Prostate gland (tissue), 2 donors: ENCODE data around the gene NDEL1.

Experiments used
- CTCF ChIP-seq, 4 experiments: fragments of 200-600 bp in 2 of 4; fragments of 450-650 bp in 2 of 4; sonication (generic) in 2 of 4; IDR thresholded peaks; 1 replicate in 3 of 4; 2 replicates in 1 of 4; pipeline ENCODE4 v1.5.1; 2016 to 2019; ENCODE audit warnings: antibody characterized with exemption in 4 of 4, mild to moderate bottlenecking in 2 of 4, moderate library complexity in 2 of 4
- POLR2AphosphoS5 ChIP-seq: sonication (generic); formaldehyde crosslinking; IDR thresholded peaks from one replicate; pipeline ENCODE4 v1.6.1; 2017; ENCODE audit warnings: antibody characterized with exemption

DNA sequence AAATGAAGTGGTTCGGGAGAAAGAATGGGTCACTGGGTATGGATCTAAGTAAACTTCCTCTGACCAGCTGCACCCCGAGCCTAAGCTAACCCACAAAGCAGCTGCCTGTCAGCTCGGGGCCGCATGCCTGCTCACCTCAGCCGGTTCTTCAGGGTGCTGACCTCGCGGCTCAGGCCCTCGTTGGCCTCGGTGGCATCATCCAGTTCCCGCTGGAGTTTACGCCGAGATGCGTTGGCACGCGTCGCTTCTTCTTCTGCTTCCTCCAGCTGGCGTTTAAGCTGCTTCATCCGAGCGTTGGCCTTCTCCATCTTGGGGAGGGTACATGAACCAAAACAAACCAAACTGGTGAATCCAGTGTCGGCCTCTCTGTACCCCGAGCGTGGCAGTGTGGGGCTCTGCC is 41.1 kb downstream of the NDEL1 start:
- TF ChIP-seq POLR2AphosphoS5 (no peak), CTCF (IDR thresholded peaks at IDR 0.05) (no peak)
